ENCODE data around the gene AMOT.

DNA sequence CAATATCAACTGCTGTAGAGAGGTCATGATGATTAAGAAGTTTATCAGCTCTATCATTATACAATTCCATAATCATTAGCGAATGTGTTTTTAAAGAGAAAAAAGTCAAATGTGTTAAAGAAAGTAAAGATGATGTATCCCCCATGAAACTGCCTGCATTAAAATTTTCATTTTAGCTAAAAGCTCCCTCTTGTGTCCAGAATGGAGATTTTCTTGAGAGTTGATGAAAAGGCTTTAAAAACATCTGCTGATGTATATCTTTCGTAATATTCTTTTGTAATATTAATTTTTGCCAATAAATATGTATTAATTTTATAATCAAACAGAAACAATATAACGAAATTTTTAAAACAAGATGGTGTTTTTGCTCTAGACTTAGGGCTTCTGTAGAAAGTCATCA lies 108.8 kb downstream of the AMOT start:
- TF ChIP-seq, protein P1, sequence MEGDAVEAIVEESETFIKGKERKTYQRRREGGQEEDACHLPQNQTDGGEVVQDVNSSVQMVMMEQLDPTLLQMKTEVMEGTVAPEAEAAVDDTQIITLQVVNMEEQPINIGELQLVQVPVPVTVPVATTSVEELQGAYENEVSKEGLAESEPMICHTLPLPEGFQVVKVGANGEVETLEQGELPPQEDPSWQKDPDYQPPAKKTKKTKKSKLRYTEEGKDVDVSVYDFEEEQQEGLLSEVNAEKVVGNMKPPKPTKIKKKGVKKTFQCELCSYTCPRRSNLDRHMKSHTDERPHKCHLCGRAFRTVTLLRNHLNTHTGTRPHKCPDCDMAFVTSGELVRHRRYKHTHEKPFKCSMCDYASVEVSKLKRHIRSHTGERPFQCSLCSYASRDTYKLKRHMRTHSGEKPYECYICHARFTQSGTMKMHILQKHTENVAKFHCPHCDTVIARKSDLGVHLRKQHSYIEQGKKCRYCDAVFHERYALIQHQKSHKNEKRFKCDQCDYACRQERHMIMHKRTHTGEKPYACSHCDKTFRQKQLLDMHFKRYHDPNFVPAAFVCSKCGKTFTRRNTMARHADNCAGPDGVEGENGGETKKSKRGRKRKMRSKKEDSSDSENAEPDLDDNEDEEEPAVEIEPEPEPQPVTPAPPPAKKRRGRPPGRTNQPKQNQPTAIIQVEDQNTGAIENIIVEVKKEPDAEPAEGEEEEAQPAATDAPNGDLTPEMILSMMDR (IDR thresholded peaks at IDR 0.05; ENCODE audit: low read length), result peak; percentile 35
- TF ChIP-seq EZH2 (optimal IDR thresholded peaks at IDR 0.05; ENCODE audit: low read depth, low read length) (no peak), EZH2phosphoT487 (IDR thresholded peaks at IDR 0.05; ENCODE audit: low read length) (no peak)

Data from MM.1S (cell line).